RWPE2 (cell line): ENCODE results near the gene RTP3.

Experiments
- ATAC-seq: fragments of 200-7000 bp; cut with Tn5 transposase; 3 replicates; pipeline ENCODE4 v1.9.1; 2021; ENCODE audit warnings: low read depth
- DNase-seq: peaks from one replicate; pipeline ENCODE4 v3.0.0-alpha.2; 2020; ENCODE audit warnings: low spot score
- H3K27ac ChIP-seq: fragments of 450-650 bp; 2 replicates; pipeline ENCODE4 v1.5.1; 2017; ENCODE audit warnings: mild to moderate bottlenecking; ENCODE audit not compliant: poor library complexity, severe bottlenecking
- H3K27me3 ChIP-seq: fragments of 250-450 bp; sonication (Bioruptor Pico); 2 replicates; pipeline ENCODE4 v1.5.1; 2021; ENCODE audit warnings: mild to moderate bottlenecking, moderate library complexity; ENCODE audit not compliant: insufficient read depth, poor library complexity, severe bottlenecking
- H3K36me3 ChIP-seq: fragments of 250-450 bp; sonication (Bioruptor Pico); 2 replicates; pipeline ENCODE4 v1.5.1; 2020; ENCODE audit warnings: low read depth, mild to moderate bottlenecking, moderate library complexity
- H3K4me1 ChIP-seq: fragments of 250-450 bp; sonication (Bioruptor Pico); 2 replicates; pipeline ENCODE4 v1.5.1; 2021; ENCODE audit warnings: mild to moderate bottlenecking, moderate library complexity; ENCODE audit not compliant: insufficient read depth, poor library complexity, severe bottlenecking
- H3K4me3 ChIP-seq: fragments of 250-450 bp; sonication (Bioruptor Pico); 2 replicates; pipeline ENCODE4 v1.5.1; 2021; ENCODE audit warnings: mild to moderate bottlenecking, moderate library complexity; ENCODE audit not compliant: severe bottlenecking
- H3K9me3 ChIP-seq: fragments of 250-450 bp; sonication (Bioruptor Pico); 2 replicates; pipeline ENCODE4 v1.5.1; 2021; ENCODE audit warnings: mild to moderate bottlenecking, moderate library complexity; ENCODE audit not compliant: severe bottlenecking
- TF ChIP-seq, protein P1 (sequence below): fragments of 450-650 bp; IDR thresholded peaks from one replicate; pipeline ENCODE4 v1.5.1; 2017; ENCODE audit warnings: mild to moderate bottlenecking, moderate library complexity; ENCODE audit not compliant: poor library complexity, severe bottlenecking

The RTP3 gene

DNA sequence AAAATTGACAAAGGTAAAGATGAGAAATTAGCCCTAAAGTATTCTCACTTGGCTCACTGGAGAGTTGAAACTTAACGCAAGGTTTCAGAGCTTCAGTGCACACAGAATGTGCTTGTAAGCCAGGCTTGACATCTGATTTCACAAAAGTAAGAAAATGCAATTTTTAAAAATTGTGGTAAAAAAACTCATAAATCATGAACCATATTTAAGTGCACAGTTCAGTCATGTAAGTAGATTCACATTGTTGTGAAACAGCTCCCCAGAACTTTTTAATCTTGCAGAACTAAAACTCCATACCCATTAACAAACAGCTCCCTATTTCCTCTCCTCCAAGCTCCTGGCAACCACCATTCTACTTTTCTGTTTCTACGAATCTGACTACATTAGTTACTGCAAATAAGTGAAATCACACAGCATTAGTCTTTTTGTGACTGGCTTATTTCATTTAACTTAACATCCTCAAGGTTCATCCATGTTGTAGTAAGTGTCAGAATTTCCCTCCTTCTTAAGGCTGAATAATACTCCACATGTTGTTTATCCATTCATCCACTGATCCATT is 14.5 kb downstream of the RTP3 start:
- DNase-seq (no peak), ATAC-seq (no peak)
- no peaks in the 10 kb centered on the region for H3K36me3 ChIP-seq
- TF ChIP-seq, protein P1, sequence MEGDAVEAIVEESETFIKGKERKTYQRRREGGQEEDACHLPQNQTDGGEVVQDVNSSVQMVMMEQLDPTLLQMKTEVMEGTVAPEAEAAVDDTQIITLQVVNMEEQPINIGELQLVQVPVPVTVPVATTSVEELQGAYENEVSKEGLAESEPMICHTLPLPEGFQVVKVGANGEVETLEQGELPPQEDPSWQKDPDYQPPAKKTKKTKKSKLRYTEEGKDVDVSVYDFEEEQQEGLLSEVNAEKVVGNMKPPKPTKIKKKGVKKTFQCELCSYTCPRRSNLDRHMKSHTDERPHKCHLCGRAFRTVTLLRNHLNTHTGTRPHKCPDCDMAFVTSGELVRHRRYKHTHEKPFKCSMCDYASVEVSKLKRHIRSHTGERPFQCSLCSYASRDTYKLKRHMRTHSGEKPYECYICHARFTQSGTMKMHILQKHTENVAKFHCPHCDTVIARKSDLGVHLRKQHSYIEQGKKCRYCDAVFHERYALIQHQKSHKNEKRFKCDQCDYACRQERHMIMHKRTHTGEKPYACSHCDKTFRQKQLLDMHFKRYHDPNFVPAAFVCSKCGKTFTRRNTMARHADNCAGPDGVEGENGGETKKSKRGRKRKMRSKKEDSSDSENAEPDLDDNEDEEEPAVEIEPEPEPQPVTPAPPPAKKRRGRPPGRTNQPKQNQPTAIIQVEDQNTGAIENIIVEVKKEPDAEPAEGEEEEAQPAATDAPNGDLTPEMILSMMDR: no peak
- no peaks in the 10 kb centered on the region for H3K9me3 ChIP-seq
- no peaks in the 10 kb centered on the region for H3K27me3 ChIP-seq
- H3K4me3 ChIP-seq: no peak overlapping the region
- no peak overlapping the region for H3K27ac ChIP-seq
- peaks cover 12% of the 10 kb centered on the region for H3K4me1 ChIP-seq

DNA sequence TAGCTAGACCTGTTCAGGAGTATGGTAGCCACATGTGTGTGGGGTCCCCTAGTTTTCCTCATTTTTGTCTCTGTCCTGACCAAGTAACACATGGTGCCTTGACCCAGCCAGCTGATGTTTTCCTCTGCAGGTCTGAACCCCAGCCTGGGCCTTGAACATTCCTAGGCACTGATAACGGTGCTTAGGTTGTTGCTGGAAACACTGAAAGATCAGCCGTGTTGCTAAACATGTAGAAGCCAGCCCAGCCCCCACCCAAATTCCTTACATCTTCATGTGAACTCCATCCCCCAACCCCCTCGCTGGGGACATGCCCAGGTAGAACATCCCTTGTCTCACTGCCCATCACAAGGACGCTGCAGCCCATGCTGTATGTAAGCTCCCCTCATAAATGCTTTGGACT is 18.7 kb downstream of the RTP3 start:
- H3K27me3 ChIP-seq: no peaks in the 10 kb centered on the region
- DNase-seq (no peak), ATAC-seq (no peak; the same call in 2 of the 3 replicates)
- peaks cover 26% of the 10 kb centered on the region for H3K4me1 ChIP-seq
- peak overlapping the region; percentile 84 for H3K27ac ChIP-seq
- TF ChIP-seq, protein P1: no peak
- H3K9me3 ChIP-seq: no peaks in the 10 kb centered on the region
- H3K4me3 ChIP-seq: no peak overlapping the region
- H3K36me3 ChIP-seq: no peaks in the 10 kb centered on the region

DNA sequence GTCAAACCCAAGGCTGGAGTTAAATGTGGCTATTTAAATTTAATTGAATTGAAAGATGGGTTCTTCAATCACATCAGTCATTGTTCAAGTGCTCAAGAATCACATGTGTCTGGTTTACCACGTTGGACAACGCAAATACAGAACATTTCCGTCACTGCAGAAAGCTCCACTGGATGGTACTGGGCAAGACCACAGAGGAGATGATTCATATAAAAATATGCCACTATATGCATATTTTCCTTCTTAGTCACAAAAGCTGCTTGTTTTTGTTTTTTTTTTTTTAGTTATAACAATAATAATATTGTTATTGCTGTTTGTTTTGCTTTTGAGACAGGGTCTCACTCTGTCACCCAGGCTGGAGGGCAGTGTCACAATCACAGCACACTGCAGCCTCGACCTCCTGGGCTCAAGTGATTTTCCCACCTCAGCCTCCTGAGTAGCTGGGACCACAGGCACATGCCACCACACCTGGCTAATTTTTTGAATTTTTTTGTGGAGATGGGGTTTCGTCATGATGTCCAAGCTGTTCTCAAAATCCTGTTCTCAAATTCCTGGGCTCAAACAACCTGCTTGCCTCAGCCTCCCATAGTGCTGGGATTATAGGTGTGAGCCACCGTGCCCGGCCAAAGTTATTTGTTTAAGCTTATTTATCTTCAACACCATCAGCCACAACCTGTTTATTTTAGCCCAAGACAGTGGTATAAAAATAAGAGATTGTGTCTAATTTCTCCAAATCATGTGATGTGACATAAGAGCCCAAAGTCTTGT is 19.4 kb downstream of the RTP3 start:
- no peaks in the 10 kb centered on the region for H3K27me3 ChIP-seq
- no peak overlapping the region for H3K4me3 ChIP-seq
- peak overlapping the region; percentile 84 for H3K27ac ChIP-seq

DNA sequence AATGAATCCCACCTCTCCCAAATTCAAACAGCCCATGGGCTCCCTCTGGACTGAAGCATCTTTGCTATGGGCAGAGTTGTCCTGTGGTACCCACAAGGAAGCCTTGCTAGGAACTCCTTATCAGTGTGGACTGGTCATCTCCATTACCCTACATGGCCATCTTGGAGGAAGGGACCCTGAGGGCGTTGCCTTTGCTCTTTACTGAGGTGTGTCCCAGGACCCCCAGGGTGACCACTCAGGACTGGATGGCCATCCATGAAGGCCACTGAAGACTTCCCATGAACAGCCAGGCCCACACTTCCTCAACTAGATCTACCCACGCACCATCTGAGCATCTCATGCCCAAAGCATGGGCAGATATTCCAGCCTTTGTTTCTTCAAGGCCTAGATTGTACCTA is 20.0 kb downstream of the RTP3 start:
- no peak for ATAC-seq
- H3K4me3 ChIP-seq: no peak overlapping the region
- no peaks in the 10 kb centered on the region for H3K36me3 ChIP-seq
- peaks cover 26% of the 10 kb centered on the region for H3K4me1 ChIP-seq
- DNase-seq: no peak
- TF ChIP-seq, protein P1: no peak
- H3K27me3 ChIP-seq: no peaks in the 10 kb centered on the region
- H3K27ac ChIP-seq: peak overlapping the region; percentile 84
- no peaks in the 10 kb centered on the region for H3K9me3 ChIP-seq

More for the DNA sequence above, 19.4 kb downstream of the RTP3 start:
- no peaks in the 10 kb centered on the region for H3K9me3 ChIP-seq
- peaks cover 26% of the 10 kb centered on the region for H3K4me1 ChIP-seq
- H3K36me3 ChIP-seq: no peaks in the 10 kb centered on the region
- ATAC-seq: peak; percentile 93
- no peak for DNase-seq
- TF ChIP-seq, protein P1: no peak

DNA sequence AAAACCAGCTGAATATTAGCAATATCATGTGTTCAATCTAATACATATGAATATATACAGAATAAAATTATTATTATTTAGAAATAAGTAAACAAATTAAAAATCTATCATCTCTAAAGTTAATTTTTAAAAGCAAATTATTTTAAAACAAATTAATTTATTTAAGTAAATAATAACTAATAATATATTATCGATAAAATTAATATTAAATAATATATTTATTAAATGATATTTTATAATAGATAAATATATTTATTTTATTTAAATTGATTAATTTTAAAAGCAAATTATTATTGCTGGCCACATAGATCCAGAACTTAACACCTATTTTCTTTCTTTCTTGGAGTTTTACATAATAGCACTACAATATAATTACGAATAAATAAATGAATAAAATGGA is 22.2 kb downstream of the RTP3 start:
- H3K36me3 ChIP-seq: no peaks in the 10 kb centered on the region
- H3K27ac ChIP-seq: no peak overlapping the region
- H3K9me3 ChIP-seq: no peaks in the 10 kb centered on the region
- DNase-seq: no peak
- ATAC-seq: no peak
- H3K4me3 ChIP-seq: no peak overlapping the region
- TF ChIP-seq, protein P1: no peak
- no peaks in the 10 kb centered on the region for H3K27me3 ChIP-seq
- peaks cover 26% of the 10 kb centered on the region for H3K4me1 ChIP-seq
